Osteocyte (in vitro differentiated cells): ENCODE data around the gene CACNA1D. TPM values are rescaled to one million over a fixed set of nuclear protein-coding genes. Genes with fewer than 3 reads are reported as not detected.

ENCODE experiments used
- DNase-seq: peaks from one replicate; pipeline ENCODE4 v3.0.0; 2021; ENCODE audit warnings: mixed read lengths; ENCODE audit not compliant: unreplicated experiment; ENCODE audit errors: extremely low spot score
- H3K27ac Mint-ChIP-seq: one replicate; pipeline ENCODE4 v1.8.0; 2021; ENCODE audit warnings: mild to moderate bottlenecking, mixed read lengths; ENCODE audit not compliant: unreplicated experiment
- H3K27me3 Mint-ChIP-seq: one replicate; pipeline ENCODE4 v1.8.0; 2021; ENCODE audit warnings: mixed read lengths; ENCODE audit not compliant: unreplicated experiment
- H3K36me3 Mint-ChIP-seq: one replicate; pipeline ENCODE4 v1.8.0; 2021; ENCODE audit warnings: mixed read lengths; ENCODE audit not compliant: unreplicated experiment
- H3K4me1 Mint-ChIP-seq: one replicate; pipeline ENCODE4 v1.8.0; 2021; ENCODE audit warnings: mixed read lengths; ENCODE audit not compliant: unreplicated experiment
- H3K4me3 Mint-ChIP-seq: one replicate; pipeline ENCODE4 v1.8.0; 2021; ENCODE audit warnings: mild to moderate bottlenecking, moderate library complexity, mixed read lengths; ENCODE audit not compliant: unreplicated experiment
- H3K9me3 Mint-ChIP-seq: one replicate; pipeline ENCODE4 v1.8.0; 2021; ENCODE audit warnings: mixed read lengths; ENCODE audit not compliant: unreplicated experiment
- total RNA-seq: library from RNA; stranded (reverse); gene quantifications from 2 replicates; pipeline ENCODE4 v1.2.1, GENCODE V29; 2021
- TF ChIP-seq, protein P1 (sequence below): fragments of 200-600 bp; sonication (generic); IDR thresholded peaks from 2 replicates; pipeline ENCODE4 v1.5.0; 2021; ENCODE audit warnings: antibody characterized with exemption, mild to moderate bottlenecking, moderate library complexity

Gene CACNA1D
- total RNA-seq, 1 donor from 2014 or later, result 0.48 TPM

DNA sequence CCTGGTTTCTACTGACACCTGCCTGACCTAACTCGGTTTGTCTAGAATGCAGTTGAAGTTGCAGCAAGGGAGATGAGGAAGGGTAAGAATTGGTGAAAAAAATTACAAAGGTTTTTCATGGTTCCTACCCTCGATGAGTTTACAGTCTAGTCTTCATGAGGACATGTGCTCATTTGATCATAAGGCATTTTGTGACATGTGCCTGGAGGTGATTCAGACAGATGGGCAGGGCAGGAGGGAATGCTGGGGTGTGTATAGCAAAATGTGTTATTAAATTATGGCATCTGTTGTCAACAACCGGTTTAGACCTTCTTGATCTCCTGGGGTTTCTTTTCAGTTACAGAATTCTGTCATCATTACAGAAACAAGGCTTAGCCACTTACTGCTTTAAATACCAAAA is 101.2 kb downstream of the CACNA1D start:
- Mint-ChIP-seq H3K27me3 (peaks cover 3% of the 10 kb centered on the region), H3K4me1 (no peaks in the 10 kb centered on the region), H3K27ac (no peak overlapping the region), H3K4me3 (no peak overlapping the region), H3K36me3 (no peaks in the 10 kb centered on the region), H3K9me3 (no peaks in the 10 kb centered on the region)
- TF ChIP-seq, protein P1, sequence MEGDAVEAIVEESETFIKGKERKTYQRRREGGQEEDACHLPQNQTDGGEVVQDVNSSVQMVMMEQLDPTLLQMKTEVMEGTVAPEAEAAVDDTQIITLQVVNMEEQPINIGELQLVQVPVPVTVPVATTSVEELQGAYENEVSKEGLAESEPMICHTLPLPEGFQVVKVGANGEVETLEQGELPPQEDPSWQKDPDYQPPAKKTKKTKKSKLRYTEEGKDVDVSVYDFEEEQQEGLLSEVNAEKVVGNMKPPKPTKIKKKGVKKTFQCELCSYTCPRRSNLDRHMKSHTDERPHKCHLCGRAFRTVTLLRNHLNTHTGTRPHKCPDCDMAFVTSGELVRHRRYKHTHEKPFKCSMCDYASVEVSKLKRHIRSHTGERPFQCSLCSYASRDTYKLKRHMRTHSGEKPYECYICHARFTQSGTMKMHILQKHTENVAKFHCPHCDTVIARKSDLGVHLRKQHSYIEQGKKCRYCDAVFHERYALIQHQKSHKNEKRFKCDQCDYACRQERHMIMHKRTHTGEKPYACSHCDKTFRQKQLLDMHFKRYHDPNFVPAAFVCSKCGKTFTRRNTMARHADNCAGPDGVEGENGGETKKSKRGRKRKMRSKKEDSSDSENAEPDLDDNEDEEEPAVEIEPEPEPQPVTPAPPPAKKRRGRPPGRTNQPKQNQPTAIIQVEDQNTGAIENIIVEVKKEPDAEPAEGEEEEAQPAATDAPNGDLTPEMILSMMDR, result no peak
- no peak for DNase-seq

DNA sequence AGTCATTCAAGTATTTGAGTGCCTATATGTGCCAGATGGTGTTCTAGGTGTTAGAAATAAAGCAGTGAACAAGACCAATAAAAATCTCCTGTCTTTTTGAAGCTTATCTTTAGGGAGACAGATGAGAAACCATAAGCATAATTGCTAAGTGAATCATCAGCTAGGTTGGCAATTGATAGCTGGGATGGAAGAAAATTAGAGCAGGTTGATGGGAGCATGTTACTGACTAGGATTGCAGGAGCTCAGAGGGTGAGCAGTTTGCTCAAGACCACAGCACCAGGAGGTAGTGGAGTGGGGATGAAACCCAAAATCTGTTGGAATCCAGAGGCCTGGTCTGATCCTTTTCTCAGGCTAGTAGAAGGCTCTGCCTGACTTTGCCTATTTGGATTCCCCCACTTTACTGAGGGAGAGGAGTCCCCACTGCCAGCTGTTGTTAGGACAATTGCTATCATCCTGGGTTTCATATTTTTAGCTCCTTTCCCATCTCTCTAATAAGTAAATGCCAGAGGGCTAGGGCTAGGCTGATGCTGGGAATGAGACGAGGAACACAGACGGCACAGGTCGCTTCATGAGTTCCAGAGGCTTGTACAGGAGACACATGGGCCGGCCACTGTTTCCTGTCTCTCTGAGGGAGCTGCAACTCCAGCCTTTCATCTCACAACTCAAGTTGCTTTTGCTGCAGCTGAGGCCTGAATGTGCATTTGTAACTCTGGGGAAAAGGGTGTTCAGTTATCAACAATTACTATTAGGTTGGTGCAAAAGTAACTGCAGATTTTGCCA is 102.9 kb downstream of the CACNA1D start:
- Mint-ChIP-seq H3K27me3 (peaks cover 3% of the 10 kb centered on the region), H3K4me3 (no peak overlapping the region), H3K9me3 (no peaks in the 10 kb centered on the region), H3K36me3 (no peaks in the 10 kb centered on the region), H3K4me1 (no peaks in the 10 kb centered on the region), H3K27ac (no peak overlapping the region)
- no peak for DNase-seq
- TF ChIP-seq, protein P1, result no peak

DNA sequence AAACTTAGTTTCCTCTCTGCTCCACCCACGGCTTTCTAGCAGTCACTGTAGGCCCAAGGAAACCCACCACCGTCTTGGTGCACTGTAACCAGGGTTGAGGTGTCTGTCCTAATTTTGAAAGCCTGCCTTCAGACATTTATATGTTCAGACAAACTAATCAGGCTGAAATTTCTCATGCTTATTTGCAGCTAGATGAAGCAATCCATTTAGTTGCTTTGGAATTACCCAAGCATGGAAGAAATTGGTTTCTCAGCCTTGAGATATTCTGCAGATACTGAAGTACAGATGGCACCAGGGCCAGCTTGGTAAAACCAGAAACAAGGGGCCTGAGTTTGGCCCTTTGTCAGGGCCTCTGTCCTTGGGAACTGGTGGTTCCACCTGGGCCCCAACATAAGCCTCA is 105.4 kb downstream of the CACNA1D start:
- Mint-ChIP-seq H3K9me3 (no peaks in the 10 kb centered on the region), H3K27me3 (no peaks in the 10 kb centered on the region), H3K36me3 (no peaks in the 10 kb centered on the region), H3K4me3 (no peak overlapping the region), H3K4me1 (no peaks in the 10 kb centered on the region), H3K27ac (no peak overlapping the region)
- no peak for DNase-seq
- TF ChIP-seq, protein P1, result no peak

DNA sequence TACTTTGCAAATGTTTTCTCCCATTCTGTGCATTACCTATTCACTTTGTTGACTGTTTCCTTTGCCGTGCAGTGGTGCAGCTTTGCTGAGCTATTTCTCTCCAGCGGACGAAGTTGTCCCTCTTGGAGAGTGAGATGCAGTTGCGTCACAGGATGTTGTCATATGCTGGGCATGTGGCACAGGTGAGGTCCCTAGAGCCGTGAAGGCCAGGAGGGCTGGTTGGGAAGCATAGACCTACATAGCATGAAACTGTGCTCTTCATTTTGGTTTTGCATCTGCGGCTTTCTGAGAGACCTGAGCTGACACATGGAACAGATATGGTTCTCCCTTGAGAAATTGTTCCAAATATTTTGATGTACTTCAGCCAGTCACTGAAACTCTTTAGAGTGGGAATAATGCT is 108.5 kb downstream of the CACNA1D start:
- no peak overlapping the region for H3K27ac Mint-ChIP-seq
- H3K4me1 Mint-ChIP-seq, result no peaks in the 10 kb centered on the region
- no peak overlapping the region for H3K4me3 Mint-ChIP-seq
- peak; percentile 57 for DNase-seq
- H3K36me3 Mint-ChIP-seq, result no peaks in the 10 kb centered on the region
- TF ChIP-seq, protein P1, result no peak
- peaks cover 4% of the 10 kb centered on the region for H3K9me3 Mint-ChIP-seq
- no peaks in the 10 kb centered on the region for H3K27me3 Mint-ChIP-seq

DNA sequence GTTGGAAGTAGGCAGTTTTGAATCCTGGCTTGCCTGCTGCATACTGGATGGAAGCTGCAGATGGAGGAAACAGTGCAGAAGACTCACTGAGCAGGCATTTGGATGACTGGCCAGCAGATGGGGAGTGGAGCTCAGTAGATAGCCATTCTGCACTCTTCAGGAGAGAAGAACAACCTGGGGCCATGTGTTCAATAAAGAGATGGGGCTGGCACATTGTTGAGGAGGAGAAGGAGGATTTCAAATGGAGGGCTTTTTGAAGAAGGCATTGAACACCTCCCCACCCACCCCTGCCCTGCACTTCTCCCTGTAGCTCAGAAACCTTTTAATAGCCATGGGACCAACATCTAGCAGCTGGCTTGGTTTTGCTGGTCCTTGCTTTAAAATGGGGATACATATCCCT is 109.8 kb downstream of the CACNA1D start:
- TF ChIP-seq, protein P1, result no peak
- no peak overlapping the region for H3K27ac Mint-ChIP-seq
- peak; percentile 32 for DNase-seq
- no peak overlapping the region for H3K4me3 Mint-ChIP-seq
- H3K9me3 Mint-ChIP-seq, result peaks cover 4% of the 10 kb centered on the region
- H3K4me1 Mint-ChIP-seq, result no peaks in the 10 kb centered on the region
- H3K27me3 Mint-ChIP-seq, result no peaks in the 10 kb centered on the region
- H3K36me3 Mint-ChIP-seq, result no peaks in the 10 kb centered on the region
